ENCODE measurements around the gene APOM.

Gene APOM

GRCh38 chr6:31655349-31656237 lies at the start of gene APOM:
Gene APOM (plus strand): TSS chr6:31655894. CDS start chr6:31655967, 73 bp downstream.
- no peak for DNase-seq

- peak; percentile 45 for DNase-seq
Observed at GRCh38 chr6:31607317-31607716, 48.4 kb upstream of the APOM start.

- DNase-seq = no peak
Observed at GRCh38 chr6:31609519-31610406, 45.9 kb upstream of the APOM start.

GRCh38 chr6:31610968-31611367 lies 44.7 kb upstream of the APOM start:
- no peak for DNase-seq

GRCh38 chr6:31614075-31614619 lies 41.5 kb upstream of the APOM start:
- no peak for DNase-seq

- DNase-seq = no peak
Observed at GRCh38 chr6:31614684-31615578, 40.8 kb upstream of the APOM start, which contains the start of gene AIF1. Gene AIF1 (plus strand): TSS chr6:31615234. CDS start chr6:31615330, 96 bp downstream.

GRCh38 chr6:31615748-31616147 lies 39.9 kb upstream of the APOM start:
- peak; percentile 39 for DNase-seq

- DNase-seq = no peak
Observed at GRCh38 chr6:31617010-31617409, 38.7 kb upstream of the APOM start.

GRCh38 chr6:31619805-31620585 lies 35.7 kb upstream of the APOM start:
- DNase-seq = peak; percentile 99

- DNase-seq = peak; percentile 80
Observed at GRCh38 chr6:31620586-31621319, 34.9 kb upstream of the APOM start, which contains the start of gene PRRC2A. Gene PRRC2A (plus strand): TSS chr6:31620715. CDS start chr6:31622790, 2,075 bp downstream.

GRCh38 chr6:31621320-31621939 lies 34.3 kb upstream of the APOM start:
- DNase-seq = no peak

- DNase-seq = no peak
Observed at GRCh38 chr6:31621991-31622390, 33.7 kb upstream of the APOM start.

GRCh38 chr6:31622684-31623091 lies 33.0 kb upstream of the APOM start:
- no peak for DNase-seq

GRCh38 chr6:31624070-31624469 lies 31.6 kb upstream of the APOM start:
- no peak for DNase-seq

- no peak for DNase-seq
Observed at GRCh38 chr6:31626952-31627351, 28.7 kb upstream of the APOM start.

GRCh38 chr6:31627690-31628287 lies 27.9 kb upstream of the APOM start:
- no peak for DNase-seq

GRCh38 chr6:31629014-31629413 lies 26.7 kb upstream of the APOM start:
- no peak for DNase-seq

- no peak for DNase-seq
Observed at GRCh38 chr6:31630177-31630934, 25.3 kb upstream of the APOM start.

GRCh38 chr6:31631209-31631608 lies 24.5 kb upstream of the APOM start:
- no peak for DNase-seq
